NCI-H2107 (cell line): ENCODE data around the gene BRPF1.

ENCODE experiments used
- DNase-seq: peaks from one replicate; lab custom pipeline; 2025; lab: John Stamatoyannopoulos, UW

Gene BRPF1

GRCh38 chr3:9736831-9737230, 5.3 kb downstream of the BRPF1 start:
- DNase-seq: no peak

- no peak for DNase-seq
Observed at GRCh38 chr3:9739181-9739580, 7.6 kb downstream of the BRPF1 start.

GRCh38 chr3:9742560-9742959, 11.0 kb downstream of the BRPF1 start:
- DNase-seq: no peak

GRCh38 chr3:9743548-9743947, 12.0 kb downstream of the BRPF1 start:
- no peak for DNase-seq

- no peak for DNase-seq
Observed at GRCh38 chr3:9744162-9744561, 12.6 kb downstream of the BRPF1 start.

- no peak for DNase-seq
Observed at GRCh38 chr3:9745521-9745920, 14.0 kb downstream of the BRPF1 start.

- DNase-seq: no peak
Observed at GRCh38 chr3:9746330-9746729, 14.8 kb downstream of the BRPF1 start.

GRCh38 chr3:9747267-9747666, 15.7 kb downstream of the BRPF1 start:
- DNase-seq: no peak

- DNase-seq: no peak
Observed at GRCh38 chr3:9748031-9748430, 16.5 kb downstream of the BRPF1 start.

- DNase-seq: no peak
Observed at GRCh38 chr3:9749296-9749644, 17.7 kb downstream of the BRPF1 start.

GRCh38 chr3:9749645-9750555, 18.4 kb downstream of the BRPF1 start, which contains the start of gene OGG1:
Gene OGG1, plus strand, starts transcription at chr3:9749952. Its CDS starts 335 bp downstream, at chr3:9750287.
- peak; percentile 83 for DNase-seq

- no peak for DNase-seq
Observed at GRCh38 chr3:9750556-9751411, 19.2 kb downstream of the BRPF1 start.

- no peak for DNase-seq
Observed at GRCh38 chr3:9754678-9755077, 23.1 kb downstream of the BRPF1 start.

GRCh38 chr3:9757427-9757826, 25.9 kb downstream of the BRPF1 start:
- no peak for DNase-seq

- DNase-seq: no peak
Observed at GRCh38 chr3:9760779-9761505, 29.4 kb downstream of the BRPF1 start.

- no peak for DNase-seq
Observed at GRCh38 chr3:9761919-9762318, 30.4 kb downstream of the BRPF1 start.

GRCh38 chr3:9762871-9763270, 31.3 kb downstream of the BRPF1 start:
- no peak for DNase-seq

- DNase-seq: no peak
Observed at GRCh38 chr3:9765865-9766264, 34.3 kb downstream of the BRPF1 start.

GRCh38 chr3:9767418-9767817, 35.9 kb downstream of the BRPF1 start:
- DNase-seq: no peak

GRCh38 chr3:9768141-9768775, 36.7 kb downstream of the BRPF1 start:
- DNase-seq: no peak

- DNase-seq: no peak
Observed at GRCh38 chr3:9769012-9769411, 37.5 kb downstream of the BRPF1 start.
